SK-N-SH (cell line): ENCODE measurements around the gene PZP.

Experiments
- CTCF ChIP-seq: fragments of 200-600 bp; sonication (generic); IDR thresholded peaks from 2 replicates; pipeline ENCODE4 v1.6.1; 2017; ENCODE audit warnings: antibody characterized with exemption, mild to moderate bottlenecking, moderate library complexity
- EP300 ChIP-seq, 2 experiments: IDR thresholded peaks; 2 replicates each; pipeline versions ENCODE4 v1.4.0 to v1.6.1; 2012; ENCODE audit warnings: borderline replicate concordance in 1 of 2, low read depth in 1 of 2, low read length in 1 of 2
- MEF2A ChIP-seq: IDR thresholded peaks from 2 replicates; pipeline ENCODE4 v1.4.0; 2012; ENCODE audit warnings: low read depth, borderline replicate concordance
- SMC3 ChIP-seq: IDR thresholded peaks from 2 replicates; pipeline ENCODE4 v1.6.1; 2012; ENCODE audit warnings: low read depth, low read length, improper control_type of control experiment
- TCF12 ChIP-seq: IDR thresholded peaks from 2 replicates; pipeline ENCODE4 v1.4.0; 2012
- ZBTB33 ChIP-seq: IDR thresholded peaks from 2 replicates; pipeline ENCODE4 v1.4.0; 2012; ENCODE audit warnings: low read depth, borderline replicate concordance

GRCh38 chr12:9243999-9244649 is 35.9 kb upstream of the PZP start:
- TF ChIP-seq TCF12, result no peak
- no peak for TF ChIP-seq SMC3
- no peak for TF ChIP-seq CTCF
- TF ChIP-seq ZBTB33, result no peak
- TF ChIP-seq EP300 (IDR thresholded peaks at IDR 0.05; ENCODE audit: borderline replicate concordance in 1 of 2, low read depth in 1 of 2, low read length in 1 of 2), result no peak
- TF ChIP-seq MEF2A, result no peak
